Activated T-helper 1 cell treated with anti-CD3 and anti-CD28 coated beads, Interleukin-2, amount 50 U/mL, for 16 hours (primary cell): ENCODE measurements around the gene RPP38.

Experiments used
- DNase-seq, 2 donors: peaks; one replicate each; pipeline ENCODE4 v3.0.0-alpha.2; 2020; ENCODE audit warnings: low read depth in 1 of 2, low spot score in 1 of 2

The RPP38 gene, protein sequence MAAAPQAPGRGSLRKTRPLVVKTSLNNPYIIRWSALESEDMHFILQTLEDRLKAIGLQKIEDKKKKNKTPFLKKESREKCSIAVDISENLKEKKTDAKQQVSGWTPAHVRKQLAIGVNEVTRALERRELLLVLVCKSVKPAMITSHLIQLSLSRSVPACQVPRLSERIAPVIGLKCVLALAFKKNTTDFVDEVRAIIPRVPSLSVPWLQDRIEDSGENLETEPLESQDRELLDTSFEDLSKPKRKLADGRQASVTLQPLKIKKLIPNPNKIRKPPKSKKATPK

DNA sequence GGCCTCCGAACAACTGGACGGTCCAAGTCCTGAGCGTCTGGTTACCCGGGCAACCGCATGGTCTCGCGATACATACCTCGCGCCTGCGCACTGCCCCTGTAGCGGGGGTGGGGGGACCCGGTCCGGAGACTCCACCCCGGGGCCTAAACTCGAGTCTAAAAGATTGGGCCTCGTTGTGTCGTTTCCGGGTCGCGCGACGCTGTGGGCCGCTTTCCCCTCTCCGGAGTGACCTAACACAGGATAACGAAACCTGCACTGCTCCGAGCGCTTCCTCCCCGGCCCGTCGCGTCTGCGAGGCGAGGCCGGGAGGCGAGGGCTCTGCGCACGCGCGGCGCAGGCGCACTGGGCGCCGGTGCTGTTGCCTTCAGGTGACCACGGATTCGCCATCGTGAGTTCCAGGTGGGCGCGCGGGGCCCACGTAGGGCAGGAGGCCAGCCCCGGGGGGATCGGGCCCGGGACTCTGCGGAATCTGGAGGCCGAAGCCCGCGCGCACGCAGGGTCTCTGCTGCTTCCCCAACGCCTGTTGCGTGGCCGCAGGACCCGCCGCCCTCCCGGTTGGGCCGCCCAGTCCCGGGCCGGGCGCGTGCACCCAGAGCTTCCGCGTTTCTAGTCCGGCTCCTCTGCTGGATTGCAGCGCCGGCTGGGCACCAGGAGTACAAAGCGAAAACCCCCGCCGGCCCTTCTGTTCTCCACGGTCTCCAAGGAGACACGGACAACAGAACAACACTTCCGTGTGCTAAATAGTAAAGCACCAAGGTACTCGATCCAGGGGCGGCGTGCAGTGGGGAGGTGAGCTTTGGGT, at the start of gene RPP38:
RPP38 (plus strand) TSS at position 345 of the 802 bp plus-strand sequence. CDS start 5,960 bp downstream, outside the sequence.
- DNase-seq, result peak; percentile 89 to 91

DNA sequence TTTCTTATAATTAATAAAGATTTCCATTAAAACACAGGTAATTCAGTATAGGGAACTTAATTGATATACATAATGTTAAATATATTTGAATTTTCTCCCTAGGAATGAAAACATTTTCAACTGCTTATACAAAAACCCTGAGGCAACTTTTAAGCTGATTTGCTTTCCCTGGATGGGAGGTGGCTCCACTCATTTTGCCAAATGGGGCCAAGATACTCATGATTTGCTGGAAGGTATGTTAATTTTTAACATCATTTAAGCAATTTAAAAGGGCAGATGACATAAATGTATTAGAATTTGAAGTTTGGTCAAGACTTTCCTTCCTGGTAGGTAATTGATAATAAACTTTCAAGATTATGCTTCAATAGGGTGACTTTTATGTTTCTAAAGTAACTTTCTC, 47.6 kb upstream of the RPP38 start:
- DNase-seq, result no peak

DNA sequence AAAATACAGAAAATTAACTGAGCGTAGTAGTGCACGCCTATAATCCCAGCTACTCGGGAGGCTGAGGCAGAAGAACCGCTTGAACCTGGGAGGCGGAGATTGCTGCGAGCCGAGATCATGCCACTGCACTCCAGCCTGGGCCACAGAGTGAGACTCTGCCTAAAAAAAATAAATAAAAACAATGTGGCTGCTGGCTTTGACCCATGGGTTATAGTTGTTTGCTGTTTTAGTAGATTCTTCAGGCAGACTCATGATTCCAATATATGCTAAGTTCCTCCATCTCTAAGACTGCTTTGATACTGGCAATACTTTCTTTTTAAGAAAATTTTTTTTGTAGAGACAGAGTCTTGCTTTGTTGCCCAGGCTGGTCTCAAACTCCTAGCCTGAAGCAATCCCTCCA, 45.0 kb upstream of the RPP38 start:
- no peak for DNase-seq

- no peak for DNase-seq
Observed at GRCh38 chr10:15053061-15053460, 44.1 kb upstream of the RPP38 start.

GRCh38 chr10:15058689-15059088, 38.5 kb upstream of the RPP38 start:
- no peak for DNase-seq

GRCh38 chr10:15059914-15060313, 37.2 kb upstream of the RPP38 start:
- no peak for DNase-seq

DNA sequence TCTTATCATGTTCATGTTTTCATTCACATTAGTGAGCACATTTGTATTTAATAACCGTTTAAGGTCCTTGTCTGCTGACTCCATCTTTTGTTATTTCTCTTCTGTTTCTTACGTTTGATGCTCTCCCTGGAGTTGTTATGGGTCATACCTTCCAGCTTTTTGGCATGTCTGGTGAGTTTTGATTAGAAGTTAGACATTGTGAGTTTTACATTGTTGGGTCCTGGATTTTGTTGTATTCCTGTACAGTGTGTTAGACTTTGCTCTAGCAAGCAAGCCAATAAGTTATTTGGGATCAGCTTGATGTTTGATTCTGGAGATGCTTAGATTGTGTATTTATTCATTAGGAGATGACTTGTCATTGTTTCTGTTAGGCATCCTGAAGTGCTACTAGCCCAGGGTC, 36.5 kb upstream of the RPP38 start:
- DNase-seq, result no peak

DNA sequence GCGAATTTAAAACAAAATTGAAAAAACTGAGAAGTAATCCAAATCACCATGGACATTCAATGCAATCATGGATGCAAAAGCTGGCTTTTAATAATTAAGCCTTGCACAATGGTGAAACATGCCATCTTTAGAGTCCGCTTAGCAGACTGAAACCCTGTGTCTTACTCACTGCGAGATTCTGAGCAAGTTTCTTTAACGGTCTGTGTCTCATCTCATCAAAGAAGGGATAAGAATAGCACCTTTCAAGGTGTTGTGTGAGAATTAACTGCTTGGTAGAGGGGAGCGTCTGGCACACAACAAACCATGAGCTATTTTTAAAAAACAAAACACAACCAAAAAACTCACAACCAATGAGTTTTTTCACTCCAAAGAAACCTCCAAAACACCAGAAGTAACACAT, 30.0 kb upstream of the RPP38 start:
- no peak for DNase-seq

DNA sequence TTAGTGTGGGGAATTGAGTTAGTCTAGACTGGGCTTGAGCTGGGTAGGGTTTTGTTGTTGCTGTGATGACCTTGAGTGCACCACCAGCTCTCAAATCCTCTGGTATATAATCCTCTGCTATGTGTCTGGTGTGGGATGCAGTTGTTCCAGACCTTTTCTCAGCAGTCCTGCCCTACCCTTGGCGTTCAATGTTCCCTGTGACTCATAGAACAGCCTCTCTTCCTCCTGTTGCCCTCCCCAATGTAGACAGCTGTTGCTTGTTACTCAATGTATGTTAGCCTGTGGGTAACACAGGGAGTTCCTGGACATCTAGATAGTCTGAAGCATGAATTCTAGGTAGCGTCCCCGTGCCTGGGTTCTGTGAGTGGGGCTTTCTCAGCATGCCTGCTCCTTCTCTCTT, 28.4 kb upstream of the RPP38 start:
- no peak for DNase-seq

GRCh38 chr10:15069230-15069629, 27.9 kb upstream of the RPP38 start:
- no peak for DNase-seq

- no peak for DNase-seq
Observed at GRCh38 chr10:15072358-15072757, 24.8 kb upstream of the RPP38 start.

GRCh38 chr10:15075421-15075820, 21.7 kb upstream of the RPP38 start:
- DNase-seq, result no peak

- DNase-seq, result no peak
Observed at GRCh38 chr10:15083674-15084501, 13.3 kb upstream of the RPP38 start.

DNA sequence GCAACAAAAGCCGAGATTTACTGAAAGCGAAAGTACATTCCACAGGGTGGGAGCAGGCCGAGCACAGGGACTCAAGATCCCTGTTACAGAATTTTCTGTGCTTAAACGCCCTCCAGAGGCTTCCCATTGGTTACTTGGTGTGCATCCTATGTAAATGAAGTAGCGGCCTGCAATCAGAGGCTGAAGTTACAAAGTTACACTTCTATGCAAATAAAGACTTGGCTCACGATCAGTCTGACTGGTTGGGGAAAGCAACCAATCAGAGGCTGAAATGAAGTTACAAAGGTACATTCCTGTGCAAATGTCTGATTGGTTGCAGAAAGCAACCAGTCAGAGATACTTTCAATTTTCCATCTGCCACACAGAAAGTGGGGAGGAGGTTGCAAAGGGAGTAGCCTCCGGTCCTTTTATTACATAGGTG, 12.6 kb upstream of the RPP38 start:
- no peak for DNase-seq

DNA sequence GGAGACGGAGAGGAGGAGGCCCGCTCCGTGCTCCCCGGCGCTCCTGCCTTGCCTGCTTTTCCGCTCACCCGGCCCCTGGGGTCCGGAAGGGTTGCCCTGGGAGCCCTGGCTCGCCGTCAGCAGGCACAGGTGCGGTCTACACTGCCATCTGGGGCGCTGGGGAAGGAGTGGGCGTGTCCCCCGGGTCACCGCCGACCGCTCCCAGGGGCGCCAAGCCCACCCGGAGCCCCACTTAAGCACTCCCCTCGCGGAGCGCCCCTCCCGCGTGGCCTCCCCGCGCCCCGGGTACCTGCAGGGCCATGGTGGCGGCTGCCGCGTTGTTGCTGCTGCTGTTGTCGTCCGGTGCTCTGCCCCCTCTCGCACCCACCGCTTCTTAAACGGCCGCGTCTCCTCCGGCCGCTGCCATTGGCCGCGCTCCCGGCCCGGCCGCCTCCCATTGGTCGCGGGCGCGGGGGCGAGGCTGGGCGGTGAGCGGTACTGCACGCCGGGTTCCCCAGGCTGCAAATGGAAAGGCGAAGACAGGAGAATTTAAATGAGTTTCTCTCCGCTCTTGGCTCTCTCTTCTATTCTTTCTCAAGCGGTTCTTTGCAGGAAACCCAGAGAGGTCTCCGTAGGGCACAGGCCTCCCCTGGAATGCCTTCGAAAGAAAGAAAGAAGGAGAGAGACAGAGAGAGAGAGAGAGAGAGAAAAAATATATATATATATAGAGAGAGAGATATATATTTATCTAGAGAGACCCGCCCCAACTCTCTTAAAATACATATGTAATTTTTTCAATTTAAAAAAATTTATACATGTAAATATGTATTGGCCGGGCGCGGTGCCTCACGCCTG, 8.5 kb upstream of the RPP38 start, which contains the start of gene ACBD7:
ACBD7 (minus strand) TSS at position 349 of the 834 bp plus-strand sequence; CDS start at position 301, 48 bp downstream.
- DNase-seq, result peak; percentile 55 to 72

GRCh38 chr10:15091418-15091817, 5.7 kb upstream of the RPP38 start:
- DNase-seq, result no peak

DNA sequence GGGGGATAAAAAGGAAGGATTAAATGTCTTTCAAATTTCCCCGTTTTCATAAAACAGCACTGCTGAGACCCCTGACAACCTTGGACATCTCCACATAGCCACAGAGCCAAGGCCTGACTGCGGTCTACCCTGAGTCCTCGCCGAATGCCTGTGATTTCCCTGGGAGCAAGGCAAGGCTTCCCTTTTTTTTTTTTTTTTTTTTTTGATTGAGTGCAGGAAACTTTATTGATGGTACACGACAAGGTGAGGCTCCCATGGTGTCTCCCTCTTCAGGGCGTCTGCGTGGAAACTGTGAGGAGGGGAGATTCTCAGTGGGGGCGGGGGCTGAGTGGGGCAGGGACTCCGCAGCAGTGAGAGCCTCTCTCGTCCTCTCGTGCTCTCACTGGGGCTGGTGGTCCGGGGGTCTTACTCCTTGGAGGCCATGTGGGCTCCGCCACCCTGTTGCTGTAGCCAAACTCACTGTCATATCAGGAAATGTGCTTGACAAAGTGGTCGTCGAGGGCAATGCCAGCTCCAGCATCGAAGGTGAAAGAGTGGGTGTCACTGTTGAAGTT, 4.2 kb upstream of the RPP38 start:
- DNase-seq, result no peak

GRCh38 chr10:15096661-15097010, 519 bp upstream of the RPP38 start:
- no peak for DNase-seq

DNA sequence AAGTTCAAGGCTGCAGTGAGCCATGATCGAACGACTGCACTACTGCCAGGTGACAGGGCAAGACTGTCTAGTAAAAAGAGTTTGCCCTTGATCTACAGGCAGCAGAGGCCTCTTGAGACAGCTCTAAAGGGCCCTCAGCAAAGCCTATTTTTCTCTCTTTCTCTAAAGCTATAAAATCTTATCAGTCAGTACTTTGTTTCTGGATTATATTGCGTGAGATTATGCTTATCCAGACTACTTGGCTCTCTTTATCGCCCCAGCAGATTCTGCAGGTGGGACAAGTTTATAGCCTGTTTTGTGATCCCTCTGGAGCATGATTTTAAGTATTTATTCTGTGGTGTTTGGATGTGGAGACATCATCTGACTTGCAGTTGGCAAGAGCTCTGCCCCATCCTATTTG, 2.7 kb downstream of the RPP38 start:
- DNase-seq, result no peak

DNA sequence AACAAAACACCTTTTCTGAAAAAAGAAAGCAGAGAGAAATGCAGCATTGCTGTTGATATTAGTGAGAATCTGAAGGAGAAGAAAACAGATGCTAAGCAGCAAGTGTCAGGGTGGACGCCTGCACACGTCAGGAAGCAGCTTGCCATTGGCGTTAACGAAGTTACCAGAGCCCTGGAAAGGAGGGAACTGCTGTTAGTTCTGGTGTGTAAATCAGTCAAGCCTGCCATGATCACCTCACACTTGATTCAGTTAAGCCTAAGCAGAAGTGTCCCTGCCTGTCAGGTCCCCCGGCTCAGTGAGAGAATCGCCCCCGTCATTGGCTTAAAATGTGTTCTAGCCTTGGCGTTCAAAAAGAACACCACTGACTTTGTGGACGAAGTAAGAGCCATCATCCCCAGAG, 6.4 kb downstream of the RPP38 start:
- DNase-seq, result no peak
